Thyroid gland (tissue), 4 donors: ENCODE measurements around the gene SUSD2. TPM values are rescaled to one million over a fixed set of nuclear protein-coding genes. Genes with fewer than 3 reads are reported as not detected.

Experiments used
- DNase-seq, 2 donors: peaks; one replicate each; pipeline ENCODE4 v3.0.0-alpha.2; 2019
- H3K27ac ChIP-seq, 3 donors: fragments of 200-600 bp; sonication (generic); 1 replicate in 2 of 3; 2 replicates in 1 of 3; pipeline ENCODE4 v1.5.1; 2016 to 2019; ENCODE audit warnings: mild to moderate bottlenecking in 1 of 3, moderate library complexity in 1 of 3
- H3K27me3 ChIP-seq: fragments of 200-600 bp; sonication (generic); one replicate; pipeline ENCODE4 v1.5.1; 2019
- H3K36me3 ChIP-seq, 2 donors: fragments of 200-600 bp; sonication (generic); one replicate each; pipeline ENCODE4 v1.5.1; 2016 to 2019
- H3K4me1 ChIP-seq, 2 donors: fragments of 200-600 bp; sonication (generic); one replicate each; pipeline ENCODE4 v1.5.1; 2017 to 2019
- H3K4me3 ChIP-seq, 3 donors: fragments of 200-600 bp; sonication (generic); replicated peaks in 1 of 3; 1 replicate in 2 of 3; 2 replicates in 1 of 3; pipeline ENCODE4 v1.5.1; 2016; ENCODE audit warnings: mild to moderate bottlenecking in 1 of 3
- H3K9me3 ChIP-seq: fragments of 200-600 bp; sonication (generic); one replicate; pipeline ENCODE4 v1.5.1; 2017
- POLR2A ChIP-seq, 2 donors: fragments of 450-650 bp; IDR thresholded peaks; one replicate each; pipeline ENCODE4 v1.6.1; 2017; ENCODE audit warnings: antibody characterized with exemption in 2 of 2, mild to moderate bottlenecking in 2 of 2, moderate library complexity in 1 of 2
- WGBS, 2 donors: methylation state at CpG; one replicate each; pipeline ENCODE4 v1.1.5; 2017; 5-methylcytosine and 5-hydroxymethylcytosine counted together
- intact Hi-C: fragments of 100-400 bp; cut with DNase I; formaldehyde crosslinking; loops from one replicate; pipeline ENCODE4 v1.15.1; 2023
- total RNA-seq, 4 donors: library from RNA; depleted of rRNA; stranded (reverse); fragments of >200 nt; gene quantifications; one replicate each; pipeline ENCODE4 v1.2.3, GENCODE V29; 2016
- TF ChIP-seq, protein P1 (sequence below), 6 experiments: fragments of 200-600 bp in 3 of 6; fragments of 450-650 bp in 3 of 6; sonication (generic) in 3 of 6; IDR thresholded peaks; one replicate each; pipeline ENCODE4 v1.5.1; 2016 to 2019; ENCODE audit warnings: antibody characterized with exemption in 6 of 6, mild to moderate bottlenecking in 2 of 6, inconsistent platforms in 1 of 6, moderate library complexity in 1 of 6

SUSD2 gene
- total RNA-seq, 4 donors from 2014 or later = 9.5 to 22.5 (median 15.1) TPM

DNA sequence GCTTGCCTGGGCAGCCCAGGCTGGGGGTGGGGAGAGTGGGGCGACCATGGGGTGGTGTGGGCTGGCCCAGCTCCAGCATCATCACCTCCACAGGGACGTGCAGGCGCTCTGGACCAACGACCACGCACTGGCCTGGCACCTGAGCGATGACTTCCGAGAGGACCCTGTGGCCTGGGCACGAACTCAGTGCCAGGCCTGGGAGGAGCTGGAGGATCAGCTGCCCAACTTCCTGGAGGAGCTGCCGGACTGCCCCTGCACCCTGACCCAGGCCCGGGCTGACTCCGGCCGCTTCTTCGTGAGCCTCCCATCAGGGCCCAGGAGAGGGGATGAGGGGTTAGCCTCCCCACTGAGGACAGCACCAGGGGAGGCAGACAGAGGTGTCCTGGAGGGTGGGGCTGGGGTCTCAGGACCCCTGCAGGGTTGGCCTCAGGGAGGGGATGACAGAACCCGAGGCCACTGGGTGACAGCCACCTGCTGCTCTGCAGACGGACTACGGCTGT, 3.8 kb downstream of the SUSD2 start:
- WGBS, 2 donors = 89 to 100% methylated on average over 1 to 7 of the region's 16 CpGs
- Histone ChIP-seq H3K4me1 (peaks cover 27 to 35% of the 10 kb centered on the region in 2 donors), H3K36me3 (no peaks in the 10 kb centered on the region), H3K9me3 (no peaks in the 10 kb centered on the region), H3K27me3 (no peaks in the 10 kb centered on the region), H3K4me3 (no peak overlapping the region), H3K27ac (no peak overlapping the region)
- intact Hi-C loops = no loop called here
- no peak for DNase-seq
- TF ChIP-seq, protein P1, sequence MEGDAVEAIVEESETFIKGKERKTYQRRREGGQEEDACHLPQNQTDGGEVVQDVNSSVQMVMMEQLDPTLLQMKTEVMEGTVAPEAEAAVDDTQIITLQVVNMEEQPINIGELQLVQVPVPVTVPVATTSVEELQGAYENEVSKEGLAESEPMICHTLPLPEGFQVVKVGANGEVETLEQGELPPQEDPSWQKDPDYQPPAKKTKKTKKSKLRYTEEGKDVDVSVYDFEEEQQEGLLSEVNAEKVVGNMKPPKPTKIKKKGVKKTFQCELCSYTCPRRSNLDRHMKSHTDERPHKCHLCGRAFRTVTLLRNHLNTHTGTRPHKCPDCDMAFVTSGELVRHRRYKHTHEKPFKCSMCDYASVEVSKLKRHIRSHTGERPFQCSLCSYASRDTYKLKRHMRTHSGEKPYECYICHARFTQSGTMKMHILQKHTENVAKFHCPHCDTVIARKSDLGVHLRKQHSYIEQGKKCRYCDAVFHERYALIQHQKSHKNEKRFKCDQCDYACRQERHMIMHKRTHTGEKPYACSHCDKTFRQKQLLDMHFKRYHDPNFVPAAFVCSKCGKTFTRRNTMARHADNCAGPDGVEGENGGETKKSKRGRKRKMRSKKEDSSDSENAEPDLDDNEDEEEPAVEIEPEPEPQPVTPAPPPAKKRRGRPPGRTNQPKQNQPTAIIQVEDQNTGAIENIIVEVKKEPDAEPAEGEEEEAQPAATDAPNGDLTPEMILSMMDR (IDR thresholded peaks at IDR 0.05) = no peak
- no peak for TF ChIP-seq POLR2A (IDR thresholded peaks at IDR 0.05)

DNA sequence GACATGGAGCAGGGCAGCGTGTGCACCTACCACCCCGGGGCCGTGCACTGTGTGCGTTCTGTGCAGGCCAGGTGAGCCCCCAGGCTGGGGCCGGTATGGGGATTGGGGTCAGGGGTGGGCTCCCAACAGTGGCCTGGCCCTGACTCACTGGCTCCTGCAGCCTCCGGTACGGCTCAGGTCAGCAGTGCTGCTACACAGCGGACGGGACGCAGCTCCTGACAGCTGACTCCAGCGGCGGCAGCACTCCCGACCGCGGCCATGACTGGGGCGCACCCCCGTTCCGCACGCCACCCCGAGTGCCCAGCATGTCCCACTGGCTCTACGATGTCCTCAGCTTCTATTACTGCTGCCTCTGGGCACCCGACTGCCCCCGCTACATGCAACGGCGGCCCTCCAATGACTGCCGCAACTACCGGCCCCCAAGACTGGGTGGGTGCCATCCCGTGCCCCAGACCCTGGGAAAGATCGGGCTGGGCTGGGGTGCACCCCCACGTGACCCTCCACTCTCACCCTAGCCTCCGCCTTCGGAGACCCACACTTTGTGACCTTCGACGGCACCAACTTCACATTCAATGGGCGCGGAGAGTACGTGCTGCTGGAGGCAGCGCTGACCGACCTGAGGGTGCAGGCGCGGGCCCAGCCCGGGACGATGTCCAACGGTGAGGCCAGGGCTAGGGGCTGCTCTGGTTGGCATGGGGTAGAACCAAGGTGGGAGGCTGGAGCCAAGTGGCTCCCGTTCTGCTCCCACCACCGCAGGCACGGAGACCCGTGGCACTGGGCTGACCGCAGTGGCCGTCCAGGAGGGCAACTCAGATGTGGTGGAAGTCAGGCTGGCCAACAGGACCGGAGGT, 4.4 kb downstream of the SUSD2 start:
- intact Hi-C loops = no loop called here
- TF ChIP-seq POLR2A (IDR thresholded peaks at IDR 0.05) = no peak
- TF ChIP-seq, protein P1 (IDR thresholded peaks at IDR 0.05) = no peak
- no peaks in the 10 kb centered on the region for H3K27me3 ChIP-seq
- peaks cover 31 to 42% of the 10 kb centered on the region in 2 donors for H3K4me1 ChIP-seq
- 96% methylated on average over 36 to 41 of the region's 51 CpGs for WGBS, 2 donors
- H3K27ac ChIP-seq = no peak overlapping the region
- H3K9me3 ChIP-seq = no peaks in the 10 kb centered on the region
- no peak overlapping the region for H3K4me3 ChIP-seq
- no peak for DNase-seq
- no peaks in the 10 kb centered on the region for H3K36me3 ChIP-seq

DNA sequence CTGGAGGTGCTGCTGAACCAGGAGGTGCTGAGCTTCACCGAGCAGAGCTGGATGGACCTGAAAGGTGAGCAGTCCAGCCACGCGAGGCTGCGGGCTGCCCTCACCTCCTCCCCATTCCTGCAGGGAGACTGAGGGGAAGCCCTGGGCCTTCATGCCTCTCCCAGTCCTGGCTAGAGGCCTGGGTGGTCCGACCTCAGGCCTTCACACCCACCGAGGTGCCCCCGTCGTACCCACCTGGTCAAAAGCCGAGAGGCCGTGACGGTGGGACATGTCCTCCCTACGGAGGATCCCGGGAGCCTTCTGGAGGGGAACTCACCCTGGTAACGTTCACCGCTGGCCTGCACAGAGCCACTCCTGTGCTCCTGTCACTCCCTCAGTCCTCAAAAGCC, 5.1 kb downstream of the SUSD2 start:
- DNase-seq = no peak
- Histone ChIP-seq H3K9me3 (no peaks in the 10 kb centered on the region), H3K27ac (no peak overlapping the region), H3K27me3 (no peaks in the 10 kb centered on the region), H3K4me1 (peaks cover 28 to 43% of the 10 kb centered on the region in 2 donors), H3K36me3 (no peaks in the 10 kb centered on the region), H3K4me3 (no peak overlapping the region)
- intact Hi-C loops = no loop called here
- TF ChIP-seq, protein P1 (IDR thresholded peaks at IDR 0.05) = no peak
- TF ChIP-seq POLR2A (IDR thresholded peaks at IDR 0.05) = no peak
- 92% methylated on average over 5 of the region's 15 CpGs; no CpG with 5 or more reads in 1 of the 2 donors for WGBS, 2 donors

DNA sequence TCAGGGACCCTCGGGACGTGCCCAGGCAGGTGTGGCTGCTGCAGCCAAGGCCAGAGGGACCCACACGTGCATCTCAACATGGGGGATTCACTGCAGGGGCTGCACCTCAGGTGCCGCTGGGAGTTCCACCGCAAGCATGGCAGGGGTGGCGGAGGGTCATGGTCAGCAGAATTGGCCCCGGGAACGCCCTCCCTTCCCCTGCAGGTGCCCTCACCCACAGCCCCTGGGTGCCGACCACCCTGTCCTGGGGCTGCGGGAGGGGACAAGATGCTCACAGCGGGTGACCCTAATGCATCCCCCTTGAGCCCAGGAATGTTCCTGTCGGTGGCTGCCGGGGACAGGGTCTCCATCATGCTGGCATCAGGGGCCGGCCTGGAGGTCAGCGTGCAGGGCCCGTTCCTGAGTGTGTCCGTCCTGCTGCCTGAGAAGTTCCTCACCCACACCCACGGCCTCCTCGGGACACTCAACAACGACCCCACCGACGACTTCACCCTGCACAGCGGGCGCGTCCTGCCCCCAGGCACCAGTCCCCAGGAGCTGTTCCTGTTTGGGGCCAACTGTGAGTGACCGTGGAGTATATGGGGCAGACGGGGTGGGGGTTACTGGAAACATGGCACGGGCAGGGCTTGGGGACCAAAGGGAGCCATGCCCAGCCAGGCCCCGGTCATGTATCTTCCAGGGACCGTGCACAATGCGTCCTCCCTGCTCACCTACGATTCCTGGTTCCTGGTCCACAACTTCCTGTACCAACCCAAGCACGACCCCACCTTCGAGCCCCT, 5.8 kb downstream of the SUSD2 start:
- intact Hi-C loops = no loop called here
- TF ChIP-seq, protein P1 (IDR thresholded peaks at IDR 0.05) = no peak
- TF ChIP-seq POLR2A (IDR thresholded peaks at IDR 0.05) = no peak
- Histone ChIP-seq H3K4me1 (peaks cover 20 to 39% of the 10 kb centered on the region in 2 donors), H3K27me3 (no peaks in the 10 kb centered on the region), H3K9me3 (no peaks in the 10 kb centered on the region), H3K36me3 (no peaks in the 10 kb centered on the region), H3K4me3 (no peak overlapping the region), H3K27ac (no peak overlapping the region)
- 85 to 96% methylated on average over 18 to 21 of the region's 34 CpGs for WGBS, 2 donors
- no peak for DNase-seq
